PFSK-1 (cell line): ENCODE results near the gene ANO4.

Experiments
- FOXP2 ChIP-seq: optimal IDR thresholded peaks from 2 replicates; pipeline ENCODE3; 2011; ENCODE audit warnings: borderline replicate concordance, control low read depth, inconsistent platforms; ENCODE audit not compliant: insufficient read depth; ENCODE audit errors: extremely low read length, extremely low read depth
- POLR2AphosphoS5 ChIP-seq: IDR thresholded peaks from 2 replicates; pipeline ENCODE4 v1.6.1; 2012; ENCODE audit warnings: low read depth, mild to moderate bottlenecking, control low read depth, low read length, moderate library complexity
- REST ChIP-seq, 2 experiments: IDR thresholded peaks; 2 replicates each; pipeline versions ENCODE4 v1.6.1 to v1.8.0; 2011 to 2012; ENCODE audit warnings: low read depth in 2 of 2, low read length in 2 of 2, control low read depth in 1 of 2, inconsistent platforms in 1 of 2, mild to moderate bottlenecking in 1 of 2, moderate library complexity in 1 of 2; ENCODE audit not compliant: insufficient read depth in 1 of 2
- SIN3A ChIP-seq: IDR thresholded peaks from 2 replicates; pipeline ENCODE4 v1.6.1; 2012; ENCODE audit warnings: mild to moderate bottlenecking, low read length, moderate library complexity, borderline replicate concordance; ENCODE audit not compliant: insufficient read depth
- TAF1 ChIP-seq: IDR thresholded peaks from 2 replicates; pipeline ENCODE4 v1.6.1; 2012; ENCODE audit warnings: low read length, control low read depth, borderline replicate concordance; ENCODE audit not compliant: insufficient read depth

Gene ANO4

GRCh38 chr12:100795800-100796179 lies 1.2 kb downstream of the ANO4 start:
- TF ChIP-seq SIN3A (no peak), TAF1 (no peak), POLR2AphosphoS5 (no peak)

- TF ChIP-seq FOXP2 (no peak), TAF1 (no peak), SIN3A (no peak), POLR2AphosphoS5 (no peak), REST (IDR thresholded peaks at IDR 0.05; ENCODE audit: insufficient read depth in 1 of 2, low read depth in 2 of 2, low read length in 2 of 2) (no peak)
Observed at GRCh38 chr12:100796621-100797020, 2.0 kb downstream of the ANO4 start.

GRCh38 chr12:100797246-100797645 lies 2.7 kb downstream of the ANO4 start:
- no peak for TF ChIP-seq REST (IDR thresholded peaks at IDR 0.05; ENCODE audit: insufficient read depth in 1 of 2, low read depth in 2 of 2, low read length in 2 of 2)
- no peak for TF ChIP-seq TAF1
- no peak for TF ChIP-seq SIN3A
- TF ChIP-seq POLR2AphosphoS5 = no peak
- no peak for TF ChIP-seq FOXP2

GRCh38 chr12:100797786-100798185 lies 3.2 kb downstream of the ANO4 start:
- TF ChIP-seq TAF1 = no peak
- no peak for TF ChIP-seq SIN3A
- TF ChIP-seq FOXP2 = no peak
- TF ChIP-seq REST (IDR thresholded peaks at IDR 0.05; ENCODE audit: insufficient read depth in 1 of 2, low read depth in 2 of 2, low read length in 2 of 2) = no peak
- TF ChIP-seq POLR2AphosphoS5 = no peak

- TF ChIP-seq FOXP2 (no peak), SIN3A (no peak), POLR2AphosphoS5 (no peak), TAF1 (no peak), REST (IDR thresholded peaks at IDR 0.05; ENCODE audit: insufficient read depth in 1 of 2, low read depth in 2 of 2, low read length in 2 of 2) (no peak)
Observed at GRCh38 chr12:100798286-100799160, 3.9 kb downstream of the ANO4 start.
